Retinal pigment epithelial cell (primary cell): ENCODE measurements around the gene ACER3.
"Not testable (repeated sequence)": the region's sequence is repeated elsewhere in the genome, so short reads cannot be mapped to it uniquely, and the experiment has no call there.

Source experiments
- DNase-seq: peaks from one replicate; pipeline ENCODE4 v3.0.0-alpha.2; 2010; ENCODE audit warnings: low read depth
- H3K4me3 ChIP-seq: 2 replicates; pipeline ENCODE4 v1.5.1; 2011; ENCODE audit warnings: mild to moderate bottlenecking, low read length, control low read depth, moderate library complexity
- TF ChIP-seq, protein P1 (sequence below): conservative IDR thresholded peaks from 2 replicates; pipeline ENCODE4 v1.5.1; 2011; ENCODE audit warnings: low read depth, low read length, control low read depth, inconsistent platforms

The ACER3 gene

DNA sequence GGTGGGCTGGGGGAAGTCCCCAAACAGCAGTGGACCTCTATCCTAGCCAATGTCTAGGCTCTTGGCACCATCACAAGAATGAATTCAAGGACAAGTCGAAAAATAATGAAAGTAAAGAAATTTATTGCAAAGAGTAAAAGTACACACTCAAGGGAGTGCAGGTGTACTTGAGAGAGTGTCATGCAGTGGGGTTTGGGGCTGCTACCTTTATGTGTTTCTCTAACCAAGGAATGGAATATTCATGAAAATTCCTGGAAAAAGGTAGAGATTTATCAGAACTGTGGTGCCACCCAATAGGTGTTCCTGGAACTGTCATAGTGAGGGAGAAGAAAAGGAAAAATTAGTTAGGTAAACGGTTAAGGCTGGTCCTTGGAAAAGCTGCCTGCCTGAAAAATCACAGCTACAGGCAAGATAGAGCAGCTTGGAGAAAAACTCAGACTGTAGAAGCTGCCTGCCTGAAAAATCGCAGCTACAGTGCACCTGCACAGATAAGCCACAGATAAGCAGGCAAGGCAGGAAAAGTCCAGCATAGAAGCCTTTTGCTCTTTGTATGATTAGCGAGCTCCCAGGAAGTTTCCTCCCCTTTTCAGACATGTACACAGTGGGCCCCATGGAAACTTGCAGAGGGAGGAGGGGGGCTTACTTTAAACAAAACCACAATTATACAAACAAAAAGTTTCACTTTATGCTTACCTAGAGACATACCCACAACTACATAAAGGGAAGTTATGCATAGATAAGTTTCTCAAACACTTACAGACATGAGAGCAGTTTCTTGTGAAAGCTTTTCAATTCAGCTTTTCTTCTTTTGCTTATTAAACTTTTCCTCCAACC lies 102.1 kb downstream of the ACER3 start:
- TF ChIP-seq, protein P1, sequence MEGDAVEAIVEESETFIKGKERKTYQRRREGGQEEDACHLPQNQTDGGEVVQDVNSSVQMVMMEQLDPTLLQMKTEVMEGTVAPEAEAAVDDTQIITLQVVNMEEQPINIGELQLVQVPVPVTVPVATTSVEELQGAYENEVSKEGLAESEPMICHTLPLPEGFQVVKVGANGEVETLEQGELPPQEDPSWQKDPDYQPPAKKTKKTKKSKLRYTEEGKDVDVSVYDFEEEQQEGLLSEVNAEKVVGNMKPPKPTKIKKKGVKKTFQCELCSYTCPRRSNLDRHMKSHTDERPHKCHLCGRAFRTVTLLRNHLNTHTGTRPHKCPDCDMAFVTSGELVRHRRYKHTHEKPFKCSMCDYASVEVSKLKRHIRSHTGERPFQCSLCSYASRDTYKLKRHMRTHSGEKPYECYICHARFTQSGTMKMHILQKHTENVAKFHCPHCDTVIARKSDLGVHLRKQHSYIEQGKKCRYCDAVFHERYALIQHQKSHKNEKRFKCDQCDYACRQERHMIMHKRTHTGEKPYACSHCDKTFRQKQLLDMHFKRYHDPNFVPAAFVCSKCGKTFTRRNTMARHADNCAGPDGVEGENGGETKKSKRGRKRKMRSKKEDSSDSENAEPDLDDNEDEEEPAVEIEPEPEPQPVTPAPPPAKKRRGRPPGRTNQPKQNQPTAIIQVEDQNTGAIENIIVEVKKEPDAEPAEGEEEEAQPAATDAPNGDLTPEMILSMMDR: no peak
- no peak for DNase-seq
- H3K4me3 ChIP-seq: no peak overlapping the region

DNA sequence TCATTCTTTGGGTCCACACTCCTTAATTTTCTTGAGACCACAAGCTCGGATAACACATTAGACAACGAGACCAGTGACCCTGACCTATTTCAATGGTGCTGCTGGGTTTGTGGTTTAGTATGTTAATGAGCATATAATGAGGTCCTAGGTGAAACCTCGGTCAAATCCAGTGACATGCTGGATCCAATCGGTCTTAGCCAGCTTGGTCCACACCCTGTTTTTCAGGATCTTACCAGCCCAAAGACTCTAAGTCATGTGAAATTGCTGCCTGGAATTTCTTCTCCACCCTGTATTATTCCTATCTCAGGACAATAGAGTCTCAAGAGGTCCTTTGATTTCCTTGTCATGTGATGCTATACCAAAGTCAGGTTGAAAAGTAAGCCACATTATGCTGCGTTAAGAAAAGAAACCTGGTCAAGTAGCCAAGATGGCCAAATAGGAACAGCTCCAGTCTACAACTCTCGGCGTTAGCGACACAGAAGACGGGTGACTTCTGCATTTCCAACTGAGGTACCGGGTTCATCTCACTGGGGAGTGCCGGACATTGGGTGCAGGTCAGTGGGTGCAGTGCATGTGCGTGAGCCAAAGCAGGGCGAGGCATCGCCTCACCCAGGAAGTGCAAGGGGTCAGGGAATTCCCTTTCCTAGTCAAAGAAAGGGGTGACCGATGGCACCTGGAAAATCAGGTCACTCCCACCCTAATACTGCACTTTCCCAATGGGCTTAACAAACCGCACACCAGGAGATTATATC lies 102.9 kb downstream of the ACER3 start:
- H3K4me3 ChIP-seq, DNase-seq: not testable (repeated sequence)

- TF ChIP-seq, protein P1: no peak
- H3K4me3 ChIP-seq: no peak overlapping the region
- DNase-seq: no peak
These were observed 111.3 kb downstream of the ACER3 start for GRCh38 chr11:76972051-76972450.

GRCh38 chr11:76974179-76974891 lies 113.6 kb downstream of the ACER3 start:
- H3K4me3 ChIP-seq: no peak overlapping the region
- DNase-seq: no peak
- TF ChIP-seq, protein P1: no peak

GRCh38 chr11:76975513-76975912 lies 114.8 kb downstream of the ACER3 start:
- TF ChIP-seq, protein P1: no peak
- DNase-seq: no peak
- no peak overlapping the region for H3K4me3 ChIP-seq

DNA sequence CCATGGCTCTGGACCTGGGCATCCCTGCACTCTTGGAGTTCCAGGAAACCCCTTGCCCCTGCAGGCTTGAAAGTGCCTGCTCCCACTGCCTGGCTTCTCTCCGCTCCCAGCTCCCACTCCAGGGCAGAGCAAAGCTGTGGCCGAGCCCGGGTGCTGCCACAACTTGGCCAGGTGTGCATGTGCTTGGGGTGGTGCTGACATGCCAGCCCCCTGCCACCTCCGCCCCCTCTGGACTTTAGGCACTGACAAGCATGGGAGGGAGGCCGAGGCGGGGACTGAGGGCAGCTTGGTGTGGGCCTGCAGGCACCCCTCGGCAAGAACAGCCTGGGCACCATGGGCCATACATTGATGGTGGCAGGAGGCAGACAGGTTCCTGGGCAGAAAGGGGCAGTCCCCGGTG lies 117.1 kb downstream of the ACER3 start:
- TF ChIP-seq, protein P1: no peak
- no peak for DNase-seq
- no peak overlapping the region for H3K4me3 ChIP-seq

- no peak overlapping the region for H3K4me3 ChIP-seq
- no peak for DNase-seq
- TF ChIP-seq, protein P1: no peak
These were observed 117.5 kb downstream of the ACER3 start for GRCh38 chr11:76978239-76978638.
